ENCODE results near the gene FIBP.

The FIBP gene

DNA sequence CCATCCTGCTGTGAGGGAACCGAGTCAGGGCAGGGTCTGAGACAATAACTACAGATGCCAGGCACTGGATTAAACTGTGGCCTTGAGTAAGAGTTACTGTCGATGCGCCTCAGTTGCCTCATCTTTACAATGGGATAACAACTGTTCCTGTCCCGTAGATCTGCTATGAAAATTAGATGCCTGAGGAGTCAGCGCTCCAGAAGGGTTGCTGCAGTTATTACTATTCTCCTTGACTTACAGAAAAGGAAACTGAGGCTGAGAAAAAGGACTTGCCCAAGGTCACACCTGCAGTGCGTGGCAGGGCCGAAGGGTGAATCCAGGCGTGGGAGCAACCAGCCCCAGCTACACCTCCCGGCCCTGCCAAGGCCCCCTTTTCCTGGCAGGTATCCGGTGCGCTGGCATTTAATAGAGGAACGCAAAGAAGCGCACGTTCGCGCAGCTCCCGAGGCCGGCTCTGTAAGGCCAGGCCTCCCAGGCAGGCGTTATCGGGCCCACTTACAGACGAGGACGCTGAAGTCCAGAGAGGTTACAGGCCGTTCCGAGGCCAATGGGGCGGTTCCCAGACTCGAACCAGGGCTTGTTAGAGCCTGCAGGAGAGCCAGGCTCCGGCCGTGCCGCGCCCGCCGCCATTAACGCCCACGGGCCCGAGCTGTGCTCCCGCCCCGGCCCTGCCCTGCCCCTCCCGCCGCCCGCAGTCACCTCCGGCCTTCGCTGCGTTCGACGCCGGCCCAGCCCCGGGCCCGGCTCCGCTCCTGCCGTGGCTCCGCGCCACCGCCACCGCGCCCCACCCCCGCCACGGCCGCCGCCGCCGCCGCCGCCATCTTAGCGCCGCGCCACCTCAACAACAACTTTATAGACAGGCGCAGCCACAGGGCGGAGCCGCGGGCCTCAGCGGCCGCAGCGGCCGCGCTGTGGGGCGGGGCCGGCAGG is 30.2 kb upstream of the FIBP start, which contains the start of gene C11orf68:
Gene C11orf68 (minus strand): TSS at position 852 of the 930 bp plus-strand sequence. CDS start 31 bp downstream, at position 821.
- TF ChIP-seq GATA2 (IDR thresholded peaks at IDR 0.05; ENCODE audit: low read depth, low read length) (no peak), GATA3 (IDR thresholded peaks at IDR 0.05; ENCODE audit: low read depth, low read length) (no peak)

DNA sequence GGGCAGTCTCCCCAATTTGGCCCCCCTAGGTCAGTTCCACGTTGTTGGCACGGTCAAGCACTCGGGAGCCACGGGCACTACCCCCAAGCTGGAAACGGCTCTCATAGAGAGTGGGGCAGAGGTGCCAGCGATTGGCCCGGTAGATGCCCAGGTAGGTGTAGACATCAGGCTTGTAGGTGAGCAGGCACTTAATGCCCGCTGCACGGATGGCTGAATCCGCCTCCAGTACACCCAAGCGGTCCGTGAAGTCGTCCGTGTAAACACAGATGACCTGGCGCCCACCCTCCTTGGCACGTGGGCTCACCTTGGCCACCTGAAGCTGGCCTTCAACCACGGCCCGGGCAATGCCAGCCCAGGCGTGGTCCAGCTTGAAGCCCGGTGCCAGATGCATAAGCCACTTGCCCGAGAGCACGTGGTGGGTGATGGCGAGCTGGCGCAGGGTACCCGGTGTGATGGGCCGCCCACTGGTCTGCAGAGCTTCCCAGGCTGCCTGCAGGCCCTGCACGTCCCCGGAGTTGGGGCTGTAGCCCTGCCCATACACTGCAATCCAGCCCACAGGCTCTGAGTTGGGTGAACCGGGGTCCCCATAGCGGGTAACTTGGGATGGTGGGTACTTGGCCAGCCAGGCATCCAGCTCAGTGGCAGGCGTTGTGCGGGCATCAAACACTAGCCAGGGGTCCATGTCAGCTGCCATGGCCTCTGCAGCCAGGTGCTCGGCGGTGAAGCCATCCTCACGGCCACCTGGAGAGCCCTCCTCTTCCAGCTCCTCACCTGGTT is 29.4 kb upstream of the FIBP start:
- TF ChIP-seq GATA2 (IDR thresholded peaks at IDR 0.05; ENCODE audit: low read depth, low read length) (no peak), GATA3 (IDR thresholded peaks at IDR 0.05; ENCODE audit: low read depth, low read length) (no peak)

DNA sequence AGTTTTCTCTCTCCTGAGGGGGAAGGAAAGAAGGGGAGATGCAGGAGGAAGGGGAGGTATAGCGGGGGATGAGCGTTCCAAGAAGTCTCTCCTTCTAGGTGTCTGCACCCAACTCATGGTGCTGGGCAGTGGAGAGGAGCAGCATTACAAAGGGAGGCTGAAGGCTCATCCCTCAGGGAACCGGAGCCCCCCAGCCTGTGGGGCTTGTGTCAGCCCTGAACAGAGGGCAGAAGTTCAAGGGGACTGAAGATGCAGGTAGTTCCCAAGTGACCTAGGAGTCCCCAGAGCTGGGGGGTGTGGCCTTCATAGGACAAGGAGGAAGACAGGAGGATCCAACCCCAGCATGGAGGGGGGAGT is 28.8 kb upstream of the FIBP start:
- TF ChIP-seq GATA3 (IDR thresholded peaks at IDR 0.05; ENCODE audit: low read depth, low read length) (no peak), GATA2 (IDR thresholded peaks at IDR 0.05; ENCODE audit: low read depth, low read length) (no peak)

DNA sequence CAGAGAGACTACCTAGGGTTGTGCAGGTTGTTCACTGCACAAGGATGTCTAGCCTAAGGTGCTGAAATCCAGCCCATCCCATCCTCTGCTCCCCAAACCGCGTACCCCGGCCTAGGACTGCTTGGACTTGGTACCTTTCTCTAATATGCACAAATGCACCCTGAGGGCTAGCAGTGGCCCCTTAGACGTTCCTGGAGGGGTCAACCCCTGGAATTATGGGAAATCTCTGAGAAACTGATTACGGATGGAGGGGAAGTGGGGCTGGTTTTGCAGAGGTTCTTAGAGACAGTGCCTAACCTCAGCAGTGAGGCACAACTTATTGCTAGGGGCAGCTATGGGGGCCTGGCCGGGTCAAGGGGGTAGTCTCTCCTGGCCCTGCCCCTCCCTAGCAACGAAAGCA is 28.1 kb upstream of the FIBP start:
- TF ChIP-seq GATA3 (IDR thresholded peaks at IDR 0.05; ENCODE audit: low read depth, low read length) (no peak), GATA2 (IDR thresholded peaks at IDR 0.05; ENCODE audit: low read depth, low read length) (no peak)

DNA sequence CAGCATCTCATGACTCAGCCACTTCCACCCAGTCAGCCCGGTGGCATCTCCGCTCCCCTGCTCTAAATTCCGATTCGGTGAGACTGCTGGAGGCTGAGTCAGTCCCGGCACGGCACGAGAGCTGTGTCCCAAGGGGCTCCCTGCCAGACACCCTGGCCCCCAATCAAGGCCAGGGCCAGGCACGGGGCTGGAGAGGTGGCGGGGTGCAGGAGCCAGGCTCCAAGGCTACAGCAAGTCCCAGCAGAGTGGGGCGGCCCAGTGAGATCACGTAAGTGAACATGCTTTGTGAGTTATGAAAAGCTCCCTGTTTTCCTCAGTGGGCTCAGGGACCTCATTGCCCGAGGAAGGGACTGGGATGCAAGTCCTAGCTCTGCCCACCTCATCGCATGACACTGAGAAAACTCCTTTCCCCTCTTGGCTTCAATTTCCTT is 27.6 kb upstream of the FIBP start:
- TF ChIP-seq GATA2 (IDR thresholded peaks at IDR 0.05; ENCODE audit: low read depth, low read length) (no peak), GATA3 (IDR thresholded peaks at IDR 0.05; ENCODE audit: low read depth, low read length) (no peak)

DNA sequence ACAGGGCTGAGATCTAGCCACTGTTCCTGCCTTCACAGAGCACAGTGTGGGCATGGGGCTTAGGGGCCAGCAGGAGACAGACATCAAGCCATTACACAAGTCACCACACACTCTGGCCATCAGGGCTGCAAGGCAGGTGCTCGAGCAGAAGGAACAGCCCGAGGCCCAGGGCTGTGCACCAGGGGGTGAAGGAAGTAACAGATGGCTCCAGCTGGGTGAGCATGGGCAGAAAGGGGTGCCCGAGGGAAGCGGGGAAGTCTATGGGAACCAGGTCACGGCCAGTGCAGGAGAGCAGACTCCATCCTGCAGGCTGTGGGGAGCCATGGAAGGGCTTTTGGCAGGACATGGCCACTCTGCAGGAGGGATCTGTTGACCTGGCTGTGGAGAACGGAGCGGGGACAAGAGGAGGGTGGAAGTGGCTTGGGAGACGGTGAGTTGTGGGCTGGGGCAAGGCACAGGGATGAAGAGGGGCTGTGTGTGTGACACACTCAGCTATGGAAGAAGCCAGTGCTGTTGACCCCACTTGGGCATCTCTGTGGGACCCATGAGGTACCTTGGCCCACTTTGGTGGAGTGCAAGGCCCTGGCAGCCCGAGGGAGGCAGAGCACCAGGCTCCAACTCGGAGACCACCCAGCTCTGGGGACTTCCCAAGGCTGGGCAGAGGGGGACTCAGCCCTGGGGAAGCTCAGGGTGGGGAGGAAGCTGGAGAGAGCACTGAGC is 27.0 kb upstream of the FIBP start:
- no peak for TF ChIP-seq GATA3 (IDR thresholded peaks at IDR 0.05; ENCODE audit: low read depth, low read length)
- TF ChIP-seq GATA2 (IDR thresholded peaks at IDR 0.05; ENCODE audit: low read depth, low read length) = no peak

DNA sequence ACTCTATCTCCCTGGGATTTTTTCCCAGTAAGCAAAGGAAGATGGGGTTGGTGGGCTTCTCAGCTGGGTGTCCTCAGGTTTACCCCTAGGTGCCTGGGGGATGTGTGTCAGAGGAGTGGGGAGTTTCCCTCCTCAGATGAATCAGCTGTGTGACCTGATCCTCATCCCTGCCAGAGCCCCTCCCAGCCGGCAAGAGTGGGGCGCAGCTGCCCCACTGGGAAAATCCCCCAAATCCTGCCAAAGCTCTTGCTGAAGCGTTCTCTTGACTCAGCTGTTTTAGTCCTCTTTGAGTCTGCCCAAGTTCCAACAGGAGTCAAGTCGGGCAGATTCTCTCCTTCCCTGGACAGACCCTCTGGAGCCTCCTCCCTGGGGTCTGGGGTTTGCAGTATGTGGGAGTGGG is 24.6 kb upstream of the FIBP start:
- TF ChIP-seq GATA3 (IDR thresholded peaks at IDR 0.05; ENCODE audit: low read depth, low read length) (no peak), GATA2 (IDR thresholded peaks at IDR 0.05; ENCODE audit: low read depth, low read length) (no peak)

DNA sequence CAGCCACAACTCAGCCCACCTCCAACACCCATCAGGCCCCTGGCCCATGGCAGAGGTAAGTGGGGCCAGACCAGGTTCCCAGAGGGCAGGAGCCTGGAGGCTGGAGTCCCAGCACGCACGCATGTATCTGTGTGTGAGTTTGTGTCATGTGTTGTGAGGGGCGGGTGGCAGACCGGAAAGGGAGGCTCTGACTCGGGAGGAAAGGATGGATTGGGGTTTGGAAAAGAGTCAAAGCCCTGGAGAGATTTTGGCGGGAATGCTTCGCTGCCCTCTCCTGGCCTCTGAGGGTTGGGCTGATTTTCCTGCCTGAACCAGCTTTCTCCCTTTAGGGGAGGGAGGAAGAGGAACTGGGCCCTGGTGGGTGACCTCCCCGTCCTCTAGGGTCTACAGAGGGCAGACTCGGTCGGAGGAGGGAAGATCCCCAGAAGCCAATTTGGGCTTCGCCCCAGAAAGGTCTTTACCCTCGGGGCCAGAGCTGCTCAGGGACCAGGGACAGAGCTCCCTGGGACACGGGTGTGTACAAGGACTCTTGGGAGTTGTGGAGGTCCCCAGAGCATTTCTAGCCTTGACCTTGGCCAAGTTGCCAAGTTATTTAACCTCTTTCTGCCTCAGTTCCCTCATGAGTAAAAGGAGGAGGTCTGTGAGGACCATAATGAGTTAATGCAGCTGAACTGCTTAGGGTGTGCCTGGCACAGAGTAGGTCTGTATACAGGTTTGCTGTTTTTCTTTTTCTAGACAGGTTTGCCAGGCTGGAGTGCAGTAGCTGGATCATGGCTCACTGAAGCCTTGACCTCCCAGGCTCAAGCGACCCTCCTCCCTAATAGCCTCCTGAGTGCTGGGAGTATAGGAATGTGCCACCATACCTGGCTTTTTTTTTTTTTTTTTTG is 23.7 kb upstream of the FIBP start:
- TF ChIP-seq GATA3 (IDR thresholded peaks at IDR 0.05; ENCODE audit: low read depth, low read length) = no peak
- TF ChIP-seq GATA2 (IDR thresholded peaks at IDR 0.05; ENCODE audit: low read depth, low read length) = no peak

DNA sequence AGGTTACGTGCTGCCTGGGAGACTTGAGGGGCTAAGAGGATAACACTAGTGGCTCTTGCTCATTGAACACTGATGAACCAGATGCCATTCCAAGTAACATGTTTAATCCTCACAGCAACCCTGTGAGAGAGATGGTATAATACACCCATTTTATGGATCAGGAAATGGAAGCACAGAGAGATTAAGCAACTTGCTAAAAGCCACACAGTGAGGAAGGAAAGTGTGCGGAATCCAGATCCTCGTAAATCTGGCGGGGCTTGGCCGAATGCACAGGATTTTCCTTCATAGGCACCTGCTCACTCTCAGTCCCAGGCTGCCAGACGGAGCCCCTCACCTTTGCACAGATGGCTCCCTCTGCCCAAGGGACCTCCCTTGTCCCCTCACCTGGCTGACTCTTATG is 19.6 kb upstream of the FIBP start:
- TF ChIP-seq GATA2 (IDR thresholded peaks at IDR 0.05; ENCODE audit: low read depth, low read length) (no peak), GATA3 (IDR thresholded peaks at IDR 0.05; ENCODE audit: low read depth, low read length) (no peak)

DNA sequence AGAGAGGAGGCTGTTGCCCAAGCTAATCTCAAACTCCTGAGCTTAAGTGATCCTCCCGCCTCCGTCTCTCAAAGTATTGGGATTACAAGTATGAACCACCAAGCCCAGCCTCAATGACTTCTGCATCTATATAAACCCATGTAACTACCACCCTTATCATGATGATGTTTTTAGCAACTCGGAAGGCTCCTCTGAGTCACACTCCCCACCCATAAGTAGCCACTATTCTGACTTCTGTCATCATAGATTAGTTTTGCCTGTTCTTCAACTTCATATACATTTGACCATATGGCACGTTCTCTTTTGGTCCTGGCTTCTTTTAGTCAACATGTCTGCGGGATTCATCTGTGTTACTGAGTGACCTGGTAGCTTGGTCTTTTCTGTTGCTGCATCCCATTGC is 18.3 kb upstream of the FIBP start:
- TF ChIP-seq GATA2 (IDR thresholded peaks at IDR 0.05; ENCODE audit: low read depth, low read length) (no peak), GATA3 (IDR thresholded peaks at IDR 0.05; ENCODE audit: low read depth, low read length) (no peak)

DNA sequence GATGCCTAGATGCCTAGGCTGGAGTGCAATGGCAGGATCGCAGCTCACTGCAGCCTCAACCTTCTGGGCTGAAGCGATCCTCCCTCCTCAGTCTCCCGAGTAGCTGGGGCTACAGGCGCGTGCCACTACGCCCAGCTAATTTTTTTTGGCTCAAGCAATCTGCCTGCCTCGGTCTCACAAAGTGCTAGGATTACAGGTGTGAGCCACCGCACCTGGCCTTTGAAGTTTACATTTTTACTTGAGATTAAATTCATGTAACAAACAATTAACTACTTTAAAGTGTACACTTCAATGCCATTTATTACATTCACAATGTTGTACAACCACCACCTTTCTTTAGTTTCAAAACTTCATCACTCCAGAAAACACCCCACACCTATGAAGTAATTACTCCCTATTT is 15.4 kb upstream of the FIBP start:
- TF ChIP-seq GATA2 (IDR thresholded peaks at IDR 0.05; ENCODE audit: low read depth, low read length) (no peak), GATA3 (IDR thresholded peaks at IDR 0.05; ENCODE audit: low read depth, low read length) (no peak)

DNA sequence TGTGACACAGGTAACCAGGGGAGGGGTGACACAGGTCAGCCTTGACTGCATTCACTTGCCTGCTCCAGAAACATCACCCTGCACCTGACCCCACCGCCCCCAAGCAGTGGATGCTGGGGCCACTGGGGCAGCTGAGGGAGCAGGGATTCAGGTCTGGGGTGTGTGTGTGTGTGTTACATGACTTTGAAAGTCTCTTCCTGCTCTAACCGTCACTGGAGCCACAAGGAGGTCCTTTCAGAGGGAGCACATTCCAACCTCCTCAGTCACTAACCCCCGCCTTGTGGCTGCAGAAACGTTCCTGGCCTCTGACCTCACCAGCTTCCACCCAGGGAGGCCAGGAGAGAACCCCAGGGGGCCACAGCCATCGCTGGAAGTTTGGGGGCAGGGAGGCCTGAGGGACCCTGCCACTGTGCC is 14.8 kb upstream of the FIBP start:
- TF ChIP-seq GATA2 (IDR thresholded peaks at IDR 0.05; ENCODE audit: low read depth, low read length) (no peak), GATA3 (IDR thresholded peaks at IDR 0.05; ENCODE audit: low read depth, low read length) (no peak)

DNA sequence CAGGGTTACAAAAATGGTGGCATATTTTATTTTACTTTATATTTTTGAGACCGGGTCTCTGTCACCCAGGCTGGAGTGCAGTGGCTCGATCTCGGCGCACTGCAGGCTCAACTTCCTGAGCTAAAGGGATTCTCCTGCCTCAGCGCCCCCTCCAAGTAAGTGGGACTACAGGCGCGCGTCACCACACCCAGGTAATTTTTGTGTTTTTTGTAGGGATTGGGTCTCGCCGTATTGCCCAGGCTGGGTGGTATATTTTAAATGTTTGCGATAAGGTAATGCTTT is 12.6 kb upstream of the FIBP start:
- TF ChIP-seq GATA3 (IDR thresholded peaks at IDR 0.05; ENCODE audit: low read depth, low read length) = no peak
- TF ChIP-seq GATA2 (IDR thresholded peaks at IDR 0.05; ENCODE audit: low read depth, low read length) = no peak

All from SH-SY5Y (cell line).